HTR-8/SVneo (cell line): ENCODE measurements around the gene CFAP107.
"Not testable (repeated sequence)": the region's sequence is repeated elsewhere in the genome, so short reads cannot be mapped to it uniquely, and the experiment has no call there.

Experiments
- DNase-seq: peaks from one replicate; pipeline ENCODE4 v3.0.0; 2011; ENCODE audit warnings: low spot score, mixed read lengths; ENCODE audit not compliant: insufficient read length
- FAIRE-seq: peaks from 2 replicates; lab custom pipeline; 2011; peaks lifted over from hg19 to GRCh38; lab: Jason Lieb, UNC

CFAP107 gene, protein sequence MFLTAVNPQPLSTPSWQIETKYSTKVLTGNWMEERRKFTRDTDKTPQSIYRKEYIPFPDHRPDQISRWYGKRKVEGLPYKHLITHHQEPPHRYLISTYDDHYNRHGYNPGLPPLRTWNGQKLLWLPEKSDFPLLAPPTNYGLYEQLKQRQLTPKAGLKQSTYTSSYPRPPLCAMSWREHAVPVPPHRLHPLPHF

DNA sequence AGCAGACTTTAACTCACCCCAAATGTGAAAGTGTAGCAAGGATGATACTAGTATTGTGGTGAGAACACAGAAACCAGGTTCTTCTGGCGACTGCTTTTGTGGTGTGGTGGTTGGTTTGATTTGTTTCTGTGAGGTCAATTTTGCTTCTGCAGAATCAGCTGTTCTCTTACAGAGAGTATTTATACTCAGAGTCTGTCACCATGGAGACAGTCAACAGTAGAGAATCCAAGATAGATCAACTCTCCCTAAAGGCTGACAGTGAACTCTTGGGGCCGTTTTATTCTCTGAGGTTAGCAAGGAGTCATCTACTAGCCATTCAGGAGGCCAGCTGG, at the start of gene CFAP107:
Gene CFAP107, plus strand, starts transcription at position 209 of the 332 bp plus-strand sequence. CDS start 231 bp downstream, outside the sequence.
- no peak for FAIRE-seq
- DNase-seq: no peak

GRCh38 chr1:12696658-12697057, 49.3 kb upstream of the CFAP107 start:
- no peak for DNase-seq
- FAIRE-seq: no peak

- DNase-seq (no peak), FAIRE-seq (no peak)
These were observed 48.6 kb upstream of the CFAP107 start for GRCh38 chr1:12697397-12697796.

DNA sequence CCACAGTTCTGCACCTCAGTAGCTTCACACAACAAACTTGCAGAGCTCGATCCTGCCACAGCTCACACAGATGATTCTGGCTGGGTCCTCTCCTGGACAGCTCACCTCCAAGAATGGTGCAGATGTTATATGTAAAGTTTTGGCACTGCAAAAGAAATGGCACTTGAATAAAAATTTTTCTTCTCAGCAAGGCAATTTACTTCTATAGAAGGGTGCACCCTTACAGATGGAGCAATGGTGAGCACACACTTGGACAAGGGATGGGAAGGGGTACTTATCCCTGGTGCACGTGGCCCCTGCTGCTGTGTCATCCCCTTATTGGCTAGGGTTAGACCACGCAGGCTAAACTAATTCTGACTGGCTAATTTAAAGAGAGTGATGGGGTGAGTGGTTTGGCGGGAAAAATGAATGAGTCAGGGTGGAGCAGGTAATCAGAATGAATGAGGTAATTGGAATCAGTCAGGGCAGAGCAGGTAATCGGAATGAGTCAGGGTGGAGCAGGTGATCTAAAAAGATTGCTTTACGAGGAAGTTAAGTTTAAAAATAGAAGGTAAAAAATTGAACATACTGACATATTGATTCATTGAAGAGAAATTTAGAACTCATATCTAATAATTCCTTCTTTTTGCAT, 42.1 kb upstream of the CFAP107 start:
- FAIRE-seq: no peak
- no peak for DNase-seq

- no peak for DNase-seq
- peak; percentile 48 for FAIRE-seq
These were observed 39.9 kb upstream of the CFAP107 start for GRCh38 chr1:12706061-12706460.

GRCh38 chr1:12708396-12709090, 37.5 kb upstream of the CFAP107 start:
- DNase-seq (no peak), FAIRE-seq (no peak)

- no peak for DNase-seq
- FAIRE-seq: no peak
These were observed 36.9 kb upstream of the CFAP107 start for GRCh38 chr1:12709091-12709491.

DNA sequence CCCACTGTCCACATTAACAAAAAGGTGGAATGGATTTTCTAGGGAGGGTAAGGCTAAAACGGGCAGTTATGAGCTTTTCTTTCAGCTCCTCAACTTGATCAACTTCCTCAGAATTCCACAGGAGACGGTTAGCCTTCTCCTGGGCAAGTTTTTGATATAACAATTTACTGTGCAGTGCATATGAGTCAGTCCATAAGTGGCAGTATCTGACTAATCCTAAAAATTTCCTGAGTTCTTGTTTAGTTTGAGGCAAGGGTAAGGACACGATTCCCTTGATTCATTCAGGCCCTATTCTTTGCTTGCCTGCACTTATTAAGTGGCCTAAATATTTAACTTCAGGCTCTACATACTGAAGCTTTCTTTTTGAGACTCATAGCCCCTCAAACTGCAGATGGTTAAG, 36.3 kb upstream of the CFAP107 start:
- DNase-seq: no peak

DNA sequence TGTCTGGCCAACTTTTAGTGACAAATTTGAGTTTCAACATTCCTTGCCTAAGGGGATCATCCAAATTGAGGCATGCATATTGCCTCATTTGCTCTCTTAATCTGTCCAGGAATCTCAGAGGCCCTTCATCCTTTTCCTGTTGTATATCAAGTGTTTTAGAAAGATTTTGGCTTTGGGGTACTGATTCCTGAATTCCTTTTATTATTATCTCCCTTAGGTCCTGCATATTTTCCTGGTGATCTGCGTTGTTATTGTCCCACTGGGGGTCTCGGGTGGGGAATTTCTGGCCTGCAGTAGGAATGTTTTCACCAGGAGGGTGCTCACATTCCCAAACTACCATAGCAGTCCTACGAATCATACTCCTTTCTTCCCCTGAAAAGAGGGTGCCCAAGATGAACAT, 34.5 kb upstream of the CFAP107 start:
- DNase-seq: no peak
- no peak for FAIRE-seq

More for the DNA sequence above, 36.3 kb upstream of the CFAP107 start:
- FAIRE-seq: no peak

DNA sequence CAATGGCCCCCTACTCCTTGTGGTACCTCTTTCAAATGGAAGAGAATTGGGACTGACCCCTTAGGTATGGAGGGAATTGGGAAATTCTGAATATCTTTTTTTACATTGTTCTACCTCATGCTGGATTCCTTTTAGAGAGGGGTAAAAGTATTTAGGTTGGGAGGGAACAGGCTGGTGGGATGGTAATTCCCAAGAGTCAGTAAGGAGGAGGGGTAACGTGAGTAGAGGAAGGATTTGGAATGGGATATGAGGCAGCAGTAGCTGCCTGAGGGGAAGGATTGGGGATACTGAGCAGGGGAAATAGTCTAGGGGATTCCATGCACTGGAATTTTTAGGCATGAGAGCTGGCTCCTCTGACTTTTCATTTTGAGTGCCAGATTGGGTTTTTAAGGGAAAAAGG, 33.9 kb upstream of the CFAP107 start:
- FAIRE-seq: no peak
- no peak for DNase-seq

- DNase-seq (no peak), FAIRE-seq (no peak)
These were observed 33.1 kb upstream of the CFAP107 start for GRCh38 chr1:12712929-12713328.

- not testable (repeated sequence) for DNase-seq, FAIRE-seq
These were observed 32.3 kb upstream of the CFAP107 start for GRCh38 chr1:12713651-12714050.

- FAIRE-seq (no peak), DNase-seq (no peak)
These were observed 31.1 kb upstream of the CFAP107 start for GRCh38 chr1:12714710-12715475.

- FAIRE-seq: no peak
These were observed 30.0 kb upstream of the CFAP107 start, which contains the start of gene AADACL3 for GRCh38 chr1:12715896-12716437. TSS of gene AADACL3 (plus strand) at chr1:12716110. CDS start at chr1:12716177, 67 bp downstream.

GRCh38 chr1:12717301-12717838, 28.6 kb upstream of the CFAP107 start:
- no peak for DNase-seq
- FAIRE-seq: no peak

More at GRCh38 chr1:12715896-12716437, 30.0 kb upstream of the CFAP107 start, which contains the start of gene AADACL3:
- no peak for DNase-seq

DNA sequence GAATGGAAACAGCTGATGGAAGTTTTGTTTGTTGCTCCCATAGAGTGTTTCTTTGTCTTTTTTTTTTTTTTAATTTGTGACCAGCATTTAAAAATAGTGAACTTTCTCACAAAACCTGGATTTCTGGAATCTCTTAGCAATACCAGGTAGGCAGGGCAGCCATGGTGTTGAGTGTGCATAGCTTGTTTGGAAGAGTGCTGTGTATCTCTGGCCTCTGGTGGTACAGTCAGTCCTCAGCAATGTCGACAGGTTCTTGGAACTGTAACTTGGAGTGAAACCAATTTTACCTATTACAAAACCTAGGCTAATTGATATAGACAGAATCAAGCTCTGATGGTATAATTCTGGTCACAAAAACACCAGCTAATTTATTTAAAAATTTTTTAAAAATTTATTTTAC, 23.4 kb upstream of the CFAP107 start:
- DNase-seq (no peak), FAIRE-seq (no peak)

DNA sequence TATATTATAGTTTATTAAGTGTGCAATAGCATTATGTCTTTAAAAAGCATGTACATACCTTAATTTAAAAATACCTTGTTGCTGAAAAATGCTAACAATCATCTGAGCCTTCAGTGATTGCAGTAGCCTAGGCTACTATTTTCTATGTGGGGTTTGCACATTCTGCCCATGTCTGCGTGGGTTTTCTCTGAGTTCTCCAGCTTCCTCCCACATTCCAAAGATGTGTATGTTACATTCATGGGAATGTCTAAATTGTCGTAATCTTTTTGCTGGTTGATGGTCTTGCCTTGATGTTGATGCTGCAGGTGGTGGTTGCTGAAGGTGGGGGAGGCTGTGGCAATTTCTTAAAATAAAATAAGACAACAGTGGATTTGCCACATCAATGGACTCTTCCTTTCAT, 17.6 kb upstream of the CFAP107 start:
- DNase-seq: no peak
- no peak for FAIRE-seq

GRCh38 chr1:12730156-12730555, 15.8 kb upstream of the CFAP107 start:
- FAIRE-seq (no peak), DNase-seq (no peak)

- not testable (repeated sequence) for DNase-seq, FAIRE-seq
These were observed 14.9 kb upstream of the CFAP107 start for GRCh38 chr1:12731084-12731483.

DNA sequence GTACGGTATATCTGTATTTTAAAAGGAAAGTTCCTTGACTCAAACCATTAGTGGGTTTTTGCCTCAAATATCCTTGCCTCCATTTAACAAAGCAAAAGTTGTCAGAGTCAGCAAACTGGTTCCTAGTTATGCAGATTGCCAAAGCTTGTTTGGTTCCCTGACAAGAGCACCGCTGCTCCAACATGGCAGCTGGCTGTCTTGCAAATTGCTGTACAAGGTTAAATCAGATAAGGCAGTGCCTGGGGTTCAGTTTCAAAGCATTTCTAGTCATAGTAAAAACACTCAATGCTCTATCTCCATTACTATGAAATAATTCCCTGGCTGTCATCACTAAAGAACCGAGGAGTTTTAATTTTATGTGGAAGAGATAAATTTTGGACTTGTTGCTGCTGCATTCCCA, 11.3 kb upstream of the CFAP107 start:
- FAIRE-seq (no peak), DNase-seq (no peak)
